ENCODE results near the gene ZNF678. TPM values are rescaled to one million over a fixed set of nuclear protein-coding genes. Genes with fewer than 3 reads are reported as not detected.

Gene ZNF678
- total and polyA plus RNA-seq, 2 of the 8 experiments (the other 6 are each of a cell fraction or from before 2014, with no cell fraction given) = 6.9 to 28.3 TPM

DNA sequence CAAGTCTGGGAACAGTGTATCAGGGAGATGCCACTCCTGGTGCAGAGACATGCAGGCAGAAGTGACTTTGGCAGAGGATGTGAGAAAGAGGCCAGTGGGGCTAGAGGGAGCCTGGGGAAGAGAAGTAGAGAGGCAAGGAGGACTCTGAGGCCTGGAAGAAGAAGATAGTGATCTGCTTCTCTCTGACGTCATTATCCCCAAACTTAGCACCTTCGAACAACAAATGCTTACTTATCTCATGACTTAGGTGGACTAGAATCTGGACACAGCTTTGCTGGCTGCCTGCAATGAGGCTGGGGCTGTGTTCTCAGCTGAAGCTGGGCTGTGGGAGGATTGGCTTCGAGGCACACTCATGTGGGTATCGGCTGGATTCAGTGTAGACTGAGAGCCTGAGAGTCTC, 44.5 kb upstream of the ZNF678 start:
- Histone ChIP-seq H3K36me3 (ENCODE audit: control insufficient read depth in 2 of 4, insufficient read depth in 4 of 4, low read length in 3 of 4) (no peaks in the 10 kb centered on the region), H2BK5ac (ENCODE audit: low read depth, low read length) (no peak overlapping the region), H3K14ac (ENCODE audit: insufficient read length) (no peak overlapping the region), H3K23me2 (ENCODE audit: low read depth, low read length) (no peaks in the 10 kb centered on the region), H2BK20ac (ENCODE audit: low read length) (no peak overlapping the region), H4K91ac (replicated peaks; ENCODE audit: insufficient read length, low read length) (no peak overlapping the region), H4K20me1 (replicated peaks in 1 of 2; ENCODE audit: control insufficient read depth in 1 of 2, insufficient read depth in 2 of 2, low read length in 2 of 2) (no peaks in the 10 kb centered on the region), H4K5ac (ENCODE audit: insufficient read length, low read depth, low read length) (no peak overlapping the region), H3K79me2 (ENCODE audit: control insufficient read depth in 1 of 2, insufficient read depth in 2 of 2, low read length in 2 of 2) (no peaks in the 10 kb centered on the region), H3K23ac (ENCODE audit: insufficient read length) (no peak overlapping the region), H3K4me2 (ENCODE audit: insufficient read depth in 1 of 2, low read depth in 2 of 2, low read length in 2 of 2) (no peak overlapping the region), H2BK120ac (replicated peaks; ENCODE audit: low read depth, low read length) (no peak overlapping the region), H3K27ac (ENCODE audit: low read depth, low read length) (no peak overlapping the region), H3K4me3 (ENCODE audit: extremely low read depth in 1 of 4, insufficient read depth in 2 of 4, low read depth in 3 of 4, low read length in 4 of 4) (no peak overlapping the region), H2AK5ac (ENCODE audit: low read depth, low read length) (no peak overlapping the region), H4K8ac (ENCODE audit: extremely low read depth, insufficient read depth, low read length) (no peak overlapping the region), H3K27me3 (replicated peaks in 1 of 4; ENCODE audit: control insufficient read depth in 3 of 4, extremely low read depth in 1 of 4, insufficient read depth in 3 of 4, low read length in 3 of 4) (no peaks in the 10 kb centered on the region), H3K4me1 (replicated peaks in 1 of 4; ENCODE audit: control insufficient read depth in 3 of 4, insufficient read depth in 4 of 4, low read length in 3 of 4) (no peaks in the 10 kb centered on the region), H2BK15ac (ENCODE audit: low read length) (no peak overlapping the region), H3K79me1 (ENCODE audit: low read depth, low read length) (no peaks in the 10 kb centered on the region), H3K9me3 (ENCODE audit: insufficient read depth in 2 of 2, low read depth in 1 of 2, low read length in 1 of 2) (no peaks in the 10 kb centered on the region), H3K4ac (replicated peaks; ENCODE audit: insufficient read length, low read depth, low read length) (no peak overlapping the region), H2AFZ (ENCODE audit: low read length) (no peak overlapping the region), H3K9ac (replicated peaks in 1 of 4; ENCODE audit: extremely low read depth in 1 of 4, low read depth in 3 of 4, low read length in 3 of 4) (no peak overlapping the region), H2BK12ac (ENCODE audit: low read depth, low read length) (no peak overlapping the region), H3K56ac (replicated peaks; ENCODE audit: insufficient read length, low read depth, low read length) (no peak overlapping the region), H3K18ac (ENCODE audit: extremely low read depth, low read length) (no peak overlapping the region)
- FAIRE-seq = no peak
- TF ChIP-seq CTBP2 (IDR thresholded peaks at IDR 0.05; ENCODE audit: borderline replicate concordance, insufficient read depth, insufficient read length, low read length) = no peak
- no peak for TF ChIP-seq SUZ12 (IDR thresholded peaks at IDR 0.05; ENCODE audit: low read length)
- TF ChIP-seq, protein P1, sequence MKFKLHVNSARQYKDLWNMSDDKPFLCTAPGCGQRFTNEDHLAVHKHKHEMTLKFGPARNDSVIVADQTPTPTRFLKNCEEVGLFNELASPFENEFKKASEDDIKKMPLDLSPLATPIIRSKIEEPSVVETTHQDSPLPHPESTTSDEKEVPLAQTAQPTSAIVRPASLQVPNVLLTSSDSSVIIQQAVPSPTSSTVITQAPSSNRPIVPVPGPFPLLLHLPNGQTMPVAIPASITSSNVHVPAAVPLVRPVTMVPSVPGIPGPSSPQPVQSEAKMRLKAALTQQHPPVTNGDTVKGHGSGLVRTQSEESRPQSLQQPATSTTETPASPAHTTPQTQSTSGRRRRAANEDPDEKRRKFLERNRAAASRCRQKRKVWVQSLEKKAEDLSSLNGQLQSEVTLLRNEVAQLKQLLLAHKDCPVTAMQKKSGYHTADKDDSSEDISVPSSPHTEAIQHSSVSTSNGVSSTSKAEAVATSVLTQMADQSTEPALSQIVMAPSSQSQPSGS (IDR thresholded peaks at IDR 0.05; ENCODE audit: low read length) = no peak
- TF ChIP-seq USF2 (IDR thresholded peaks at IDR 0.05; ENCODE audit: low read length) = no peak
- no peak for TF ChIP-seq TBP (IDR thresholded peaks at IDR 0.05; ENCODE audit: low read depth, low read length)
- no peak for TF ChIP-seq CREB1 (IDR thresholded peaks at IDR 0.05)
- WGBS, 2 experiments (ENCODE audit: extremely low coverage in 1 of 2, insufficient coverage in 1 of 2, insufficient read length in 1 of 2, insufficient replicate concordance in 2 of 2, low coverage in 1 of 2, low lambda C conversion rate in 2 of 2, missing lambda C conversion rate in 1 of 2) = 92% methylated on average over 4 of the region's 4 CpGs; no CpG with 5 or more reads in 1 of the 2 experiments
- ChIA-PET POLR2A (ENCODE audit: partially characterized antibody) (no interaction called here), CTCF (ENCODE audit: partially characterized antibody) (interaction anchor here (1.3 kb wide), 1 partner anchor 22 kb away, joined by 4 read pairs; no protein-coding TSS in a partner anchor)
- DNase-seq (ENCODE audit: low read depth in 1 of 2, low spot score in 2 of 2) = no peak

Data from H1 (cell line).